GM19372 (cell line): ENCODE measurements around the gene OR10A6.

Experiments used
- ATAC-seq: cut with Tn5 transposase; IDR thresholded peaks from one replicate; pipeline ENCODE4 v1.9.1; 2021; ENCODE audit warnings: mild to moderate bottlenecking, low read depth, moderate library complexity; ENCODE audit not compliant: unreplicated experiment

OR10A6 gene, protein sequence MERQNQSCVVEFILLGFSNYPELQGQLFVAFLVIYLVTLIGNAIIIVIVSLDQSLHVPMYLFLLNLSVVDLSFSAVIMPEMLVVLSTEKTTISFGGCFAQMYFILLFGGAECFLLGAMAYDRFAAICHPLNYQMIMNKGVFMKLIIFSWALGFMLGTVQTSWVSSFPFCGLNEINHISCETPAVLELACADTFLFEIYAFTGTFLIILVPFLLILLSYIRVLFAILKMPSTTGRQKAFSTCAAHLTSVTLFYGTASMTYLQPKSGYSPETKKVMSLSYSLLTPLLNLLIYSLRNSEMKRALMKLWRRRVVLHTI

DNA sequence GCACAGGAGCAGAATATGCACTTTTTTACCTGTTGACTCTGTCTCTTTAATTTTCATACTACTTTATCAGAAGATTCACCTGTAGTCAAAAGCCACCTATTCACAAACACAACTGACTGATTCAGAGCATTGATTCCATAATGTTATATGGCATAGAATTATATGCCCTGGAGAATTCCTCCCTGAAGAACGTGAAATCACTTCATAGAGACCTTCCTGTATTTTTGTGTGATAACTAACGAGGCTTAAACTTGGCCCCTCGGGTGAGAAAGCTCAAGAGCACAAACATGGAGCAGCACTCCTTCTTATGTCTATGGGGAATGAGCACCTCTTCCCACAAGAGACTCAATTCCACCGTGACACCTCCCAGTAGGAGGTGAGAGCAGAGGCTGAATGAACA, at the start of gene OR10A6:
Gene OR10A6, minus strand, starts transcription at position 101 of the 400 bp plus-strand sequence. CDS start 2,606 bp downstream, outside the sequence.
- no peak for ATAC-seq

DNA sequence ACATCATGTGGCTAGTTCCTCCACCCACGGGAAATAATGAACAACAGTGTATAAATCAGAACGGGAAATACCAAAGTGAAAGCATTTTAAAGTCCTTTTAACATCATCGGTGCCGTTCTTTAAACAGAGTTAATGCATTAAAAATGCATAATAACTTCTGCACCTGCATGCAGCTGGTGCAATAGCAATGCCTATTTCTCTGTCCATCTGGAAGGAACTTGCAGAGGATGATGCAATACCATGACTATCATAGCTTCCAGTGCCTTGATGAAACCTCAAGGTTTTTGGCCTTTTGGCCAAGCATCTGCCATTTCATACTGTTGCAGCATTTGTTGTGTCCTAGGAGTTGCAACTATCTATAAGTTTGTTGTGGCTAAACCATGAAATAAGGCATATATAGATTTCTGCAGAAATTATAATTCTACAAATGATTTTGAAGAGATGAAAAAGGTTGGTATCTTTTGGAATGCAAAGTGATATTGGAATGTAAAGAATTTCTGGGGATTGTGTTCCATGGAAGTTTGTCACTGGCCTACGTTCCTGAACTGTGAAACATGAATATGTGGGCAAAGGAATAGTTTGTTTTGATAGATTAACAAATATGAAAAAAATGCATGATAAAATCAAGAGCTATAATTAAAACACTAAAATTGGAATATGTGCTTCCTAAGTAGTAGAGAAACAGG, 46.3 kb upstream of the OR10A6 start:
- ATAC-seq = no peak

DNA sequence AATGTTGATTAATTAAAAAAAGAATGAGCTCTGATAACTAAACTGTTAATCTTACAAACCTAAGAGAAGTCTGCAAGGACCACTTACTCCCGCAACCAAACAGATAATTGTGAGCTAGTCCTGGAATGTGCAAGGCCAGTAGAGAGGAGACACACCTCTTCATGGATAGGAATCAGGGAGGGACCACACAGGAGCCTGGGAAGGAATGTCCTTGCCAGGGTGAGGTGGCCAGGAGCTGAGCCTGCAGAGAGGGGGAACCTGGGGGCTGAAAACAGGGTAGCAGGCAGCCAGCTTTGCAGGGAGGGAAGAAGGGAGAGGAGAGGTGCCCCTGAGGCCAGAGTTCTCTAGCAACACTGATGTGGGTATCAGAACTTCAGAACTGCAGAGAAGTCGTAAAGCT, 43.6 kb upstream of the OR10A6 start:
- no peak for ATAC-seq

DNA sequence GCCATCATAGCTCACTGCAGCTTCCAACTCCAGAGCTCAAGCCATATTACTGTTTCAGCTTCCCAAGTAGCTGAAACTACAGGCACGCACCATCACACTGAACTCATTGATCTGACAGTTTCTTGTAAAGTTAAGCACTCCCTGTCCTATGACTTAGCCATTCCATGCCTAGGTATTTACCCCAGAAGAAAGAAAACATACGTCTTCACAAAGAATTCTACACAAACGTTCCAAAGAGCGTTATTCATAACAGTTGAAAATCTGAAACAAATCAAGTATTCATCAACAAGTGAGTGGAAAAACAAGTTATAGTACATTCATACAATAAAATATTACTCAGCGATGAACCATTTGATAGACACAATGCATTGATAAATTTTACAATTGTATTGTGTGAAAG, 41.9 kb upstream of the OR10A6 start:
- ATAC-seq = no peak

DNA sequence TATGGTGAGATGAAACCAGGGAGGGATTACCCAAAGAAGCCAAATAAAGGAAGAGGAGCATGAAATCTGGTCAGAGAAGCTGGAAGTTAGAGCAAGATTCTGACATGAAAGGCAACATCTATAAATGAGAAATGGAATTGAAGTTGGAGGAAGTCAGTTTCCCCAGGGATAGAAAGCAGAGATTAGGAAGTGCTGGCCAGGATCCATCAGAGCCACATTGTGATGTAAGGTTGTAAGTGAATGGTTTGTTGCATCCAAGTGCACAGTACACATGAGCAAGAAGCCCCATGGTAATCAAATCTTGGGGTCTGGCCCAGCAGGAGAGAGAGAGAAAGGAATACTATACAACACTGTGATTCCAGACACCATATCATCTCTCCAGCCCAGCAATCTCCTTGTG, 40.8 kb upstream of the OR10A6 start:
- ATAC-seq = no peak

DNA sequence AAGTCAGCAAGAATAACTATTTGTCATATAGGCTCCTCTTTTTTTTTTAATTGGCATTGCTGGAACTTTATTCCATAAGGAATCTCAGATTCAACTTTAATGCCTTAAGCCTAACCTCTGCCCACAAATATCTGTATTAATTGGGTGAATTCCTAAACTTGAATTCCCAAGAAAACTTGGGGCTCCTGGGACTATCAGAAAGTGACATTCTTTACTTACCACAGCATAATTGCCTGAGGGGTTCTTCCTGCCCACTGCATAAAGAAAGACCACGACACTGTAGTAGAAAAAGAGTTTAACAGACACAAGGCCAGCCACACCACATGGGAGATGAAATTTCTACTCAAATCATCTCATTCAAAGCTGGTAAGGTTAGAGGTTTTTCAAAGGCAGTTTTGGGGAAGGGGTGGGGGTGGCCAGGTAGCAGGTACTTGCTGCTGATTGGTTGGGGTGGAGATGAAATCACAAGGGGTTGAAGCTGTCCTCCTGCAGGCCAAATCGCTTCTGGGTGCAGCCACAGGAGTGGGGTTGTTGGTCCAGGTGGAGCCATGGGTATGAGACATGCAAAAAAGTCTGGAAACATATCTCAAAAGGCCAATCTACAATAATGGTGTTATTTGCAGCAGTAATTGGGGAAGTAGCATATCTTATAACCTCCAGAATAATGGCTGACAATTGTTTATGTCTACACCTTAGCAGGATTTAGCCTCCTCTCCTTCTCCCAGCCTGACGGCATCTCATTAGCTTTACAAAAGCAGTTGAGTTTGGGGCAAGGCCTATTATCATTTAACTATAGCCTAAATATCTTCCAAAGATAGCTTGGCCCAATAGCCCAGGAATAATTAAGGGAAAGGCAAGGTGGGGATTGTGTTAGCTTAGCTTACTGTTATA, 38.9 kb upstream of the OR10A6 start:
- ATAC-seq = no peak

DNA sequence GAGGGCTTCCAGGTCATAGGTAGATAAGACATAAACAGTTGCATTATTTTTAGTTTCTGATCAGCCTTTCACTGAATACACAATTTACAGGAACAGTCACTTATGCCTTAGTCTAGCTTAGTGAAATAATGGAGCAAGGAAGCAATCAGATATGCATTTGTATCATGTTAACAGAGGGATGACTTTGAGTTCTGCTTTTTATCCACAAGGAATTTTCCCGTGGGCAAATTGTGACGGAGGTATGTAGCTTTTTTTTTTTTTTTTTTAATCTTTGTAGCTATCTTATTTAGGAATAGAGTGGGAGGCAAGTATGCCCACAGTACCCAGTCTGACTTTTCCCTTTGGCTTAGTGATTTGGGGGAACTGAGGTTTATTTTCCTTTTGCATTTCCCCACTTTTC, 37.6 kb upstream of the OR10A6 start:
- no peak for ATAC-seq

DNA sequence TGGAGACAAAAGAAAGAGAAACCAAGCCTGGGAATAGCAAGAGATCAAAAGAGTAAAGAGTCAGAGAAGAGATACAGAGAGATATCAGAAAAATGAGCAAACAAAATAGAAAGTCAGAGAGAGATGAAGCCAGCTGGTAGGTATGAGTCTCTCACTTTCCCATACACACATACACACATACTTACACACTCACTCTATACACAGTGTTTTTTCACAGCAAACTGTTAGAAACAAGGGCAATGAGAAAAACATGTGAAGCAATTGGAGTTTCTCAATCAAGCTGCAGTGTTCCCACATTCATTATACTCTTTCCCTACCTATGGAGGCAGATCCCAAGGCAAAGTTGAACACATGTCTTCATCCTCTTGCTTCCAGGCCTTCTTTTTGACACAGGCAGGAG, 36.8 kb upstream of the OR10A6 start:
- no peak for ATAC-seq

DNA sequence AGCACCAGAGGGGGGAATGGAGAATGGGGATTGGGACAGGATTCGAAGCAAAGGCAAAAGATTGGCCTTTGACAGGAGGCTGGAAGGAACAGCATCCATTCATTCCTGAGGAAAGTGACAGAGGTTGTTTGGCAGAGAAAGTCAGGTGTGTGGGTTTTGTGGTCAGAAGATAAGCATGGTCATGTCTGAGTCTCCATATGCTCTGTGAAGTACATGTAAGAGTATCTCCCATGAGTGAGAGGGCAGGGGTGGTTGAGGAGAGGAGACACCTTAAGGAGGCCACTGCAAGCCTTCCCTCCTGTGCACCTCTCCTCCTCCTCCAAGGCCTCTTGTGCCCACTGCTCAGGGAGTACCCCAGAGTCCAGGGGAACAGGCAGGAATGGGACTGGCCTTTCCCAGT, 36.0 kb upstream of the OR10A6 start:
- ATAC-seq = no peak

DNA sequence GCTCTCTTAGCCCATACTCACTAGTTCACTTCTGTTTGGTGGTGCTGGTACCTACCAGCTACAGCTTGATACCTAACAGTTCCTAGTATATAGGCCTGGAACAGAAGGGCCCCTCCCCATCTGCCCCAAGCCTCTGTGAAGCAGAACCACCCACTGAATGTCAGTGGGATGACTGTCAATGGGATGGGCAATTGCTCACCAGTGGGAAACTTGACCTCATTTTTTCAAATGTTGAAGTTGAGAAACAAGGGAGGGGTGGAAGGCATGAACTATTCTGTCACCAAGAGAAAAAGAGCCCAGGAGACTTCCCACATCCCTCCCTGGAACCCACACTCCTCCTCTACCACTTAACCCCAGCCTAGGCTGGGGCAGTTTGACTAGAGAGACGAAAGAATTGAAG, 34.3 kb upstream of the OR10A6 start, which contains the start of gene NLRP10:
Gene NLRP10, minus strand, starts transcription at position 62 of the 400 bp plus-strand sequence. CDS start 1,952 bp downstream, outside the sequence.
- ATAC-seq = no peak

DNA sequence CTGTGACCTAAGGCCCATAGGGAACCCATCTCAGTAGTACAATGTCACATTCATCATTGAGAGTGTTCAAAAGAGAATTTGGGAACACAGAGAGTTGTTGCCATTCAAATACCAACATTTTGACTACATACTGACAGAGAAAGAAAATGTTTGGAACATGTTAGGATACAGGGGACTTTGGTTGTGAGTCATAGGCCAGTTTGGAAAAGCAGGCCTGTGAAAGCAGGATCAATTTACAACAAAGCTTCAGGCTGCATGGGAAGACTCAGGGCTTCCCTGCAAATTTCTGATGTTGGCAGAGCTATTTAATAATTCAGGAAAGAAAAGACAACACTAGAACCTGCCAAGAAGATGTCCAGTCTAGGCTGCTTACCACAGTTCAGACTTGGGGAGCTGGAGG, 33.8 kb upstream of the OR10A6 start:
- no peak for ATAC-seq

DNA sequence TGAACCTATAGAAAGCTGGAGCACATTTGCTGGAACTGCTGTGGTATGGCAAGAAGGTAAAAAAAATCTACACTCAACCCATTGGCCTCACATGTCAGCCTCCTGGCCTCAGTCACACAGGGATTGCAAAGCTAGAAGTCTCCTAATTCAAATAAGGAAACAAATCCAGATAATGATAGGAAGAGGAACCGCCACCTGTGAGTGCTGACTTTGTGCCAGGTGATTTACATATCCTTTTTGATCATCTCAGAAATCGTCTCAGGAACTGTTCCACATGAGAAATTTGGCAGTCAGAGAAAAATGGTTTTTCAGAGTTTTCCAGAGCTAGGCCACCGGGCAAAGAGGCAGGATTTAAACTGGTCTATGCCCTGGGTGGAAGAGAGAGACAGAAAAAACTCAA, 33.2 kb upstream of the OR10A6 start:
- ATAC-seq = no peak

DNA sequence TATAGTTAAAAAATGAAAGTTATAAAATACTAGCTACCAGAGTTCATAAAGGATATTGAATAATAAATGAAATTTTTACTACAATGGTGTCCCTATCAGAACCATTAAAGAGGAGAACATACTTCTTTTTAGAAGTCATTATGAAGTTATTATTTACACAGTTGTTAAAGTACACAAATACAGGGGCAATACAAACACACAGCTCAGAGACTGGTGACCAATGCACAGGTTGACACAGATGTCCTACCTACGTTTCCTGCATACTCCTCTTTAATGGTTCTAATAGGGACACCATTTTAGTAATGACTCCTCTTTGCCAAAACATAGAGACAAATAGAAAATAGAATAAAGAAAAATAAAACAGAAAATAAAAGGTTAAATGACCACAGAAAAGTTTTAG, 24.1 kb upstream of the OR10A6 start:
- ATAC-seq = no peak

DNA sequence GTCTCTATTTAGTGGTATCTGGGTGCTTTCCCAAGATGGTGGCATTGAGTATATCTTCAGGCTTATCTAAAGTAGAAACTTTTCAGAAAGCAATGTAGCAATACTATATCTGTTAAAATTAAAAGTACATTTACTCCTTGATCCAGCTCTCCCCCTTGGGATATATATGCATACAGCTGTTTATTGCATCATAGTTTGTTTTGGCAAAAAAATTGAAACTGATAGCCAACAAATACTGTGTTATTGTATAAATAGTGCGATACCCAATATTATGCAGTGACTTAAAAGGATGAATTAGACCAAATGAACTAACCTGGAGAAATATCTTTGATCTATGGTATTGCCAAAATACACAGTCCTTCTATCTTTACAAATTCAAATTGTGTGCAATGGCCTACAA, 18.9 kb upstream of the OR10A6 start:
- no peak for ATAC-seq

DNA sequence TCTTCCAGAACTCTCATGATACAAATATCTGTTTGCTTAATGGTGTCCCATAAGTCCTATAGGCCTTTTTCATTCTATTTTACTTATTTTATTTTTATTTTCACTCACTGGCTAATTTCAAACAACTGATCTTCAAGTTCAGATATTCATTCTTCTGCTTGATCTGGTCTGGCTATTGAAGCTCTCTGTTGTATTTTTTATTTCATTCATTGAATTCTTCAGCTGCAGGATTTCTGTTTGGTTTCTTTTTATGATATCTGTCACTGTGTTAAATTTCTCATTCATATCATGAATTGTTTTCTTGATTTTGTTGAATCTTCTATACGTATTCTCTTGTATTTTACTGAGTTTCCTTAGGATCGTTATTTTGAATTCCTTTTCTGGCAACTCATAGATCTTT, 13.1 kb upstream of the OR10A6 start:
- no peak for ATAC-seq

DNA sequence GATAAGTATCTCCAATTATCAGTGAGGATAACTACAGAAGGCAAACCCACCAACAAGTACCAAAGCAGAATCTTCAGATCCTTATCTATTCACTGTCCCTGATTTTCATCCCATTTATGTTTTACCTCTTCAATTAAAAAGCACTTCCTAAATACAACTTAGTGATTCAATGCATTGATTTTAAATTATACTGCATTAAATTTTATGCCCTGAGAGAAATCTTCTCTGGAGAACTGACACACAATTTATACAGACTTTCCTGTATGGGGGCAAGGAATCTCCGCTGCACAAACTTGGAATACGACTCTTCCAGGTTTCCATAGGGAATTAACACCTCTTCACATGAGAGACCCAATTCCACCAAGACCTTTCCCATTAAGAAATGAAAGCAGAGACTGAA, 10.5 kb upstream of the OR10A6 start, which contains the start of gene OR10A3:
Gene OR10A3, minus strand, starts transcription at position 101 of the 400 bp plus-strand sequence. CDS start 2,188 bp downstream, outside the sequence.
- no peak for ATAC-seq

DNA sequence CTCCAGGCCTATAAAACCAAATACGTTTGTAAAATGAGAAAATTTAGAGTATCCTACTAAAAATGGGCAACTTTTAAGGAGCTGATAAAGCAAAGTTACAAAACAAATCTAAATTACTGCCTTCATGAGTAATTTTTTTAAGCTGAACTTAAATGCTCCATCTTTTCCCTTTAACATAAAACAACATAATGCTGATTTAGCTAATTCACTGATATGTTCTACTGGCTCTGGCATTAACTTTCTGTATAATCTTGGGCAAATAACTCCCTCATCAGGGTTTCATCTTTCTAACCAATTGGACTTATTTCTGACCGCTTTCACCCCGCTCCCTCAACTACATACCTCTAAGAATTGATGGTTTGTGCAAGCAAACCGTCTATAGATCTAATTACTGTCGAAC, 10.1 kb upstream of the OR10A6 start:
- no peak for ATAC-seq

DNA sequence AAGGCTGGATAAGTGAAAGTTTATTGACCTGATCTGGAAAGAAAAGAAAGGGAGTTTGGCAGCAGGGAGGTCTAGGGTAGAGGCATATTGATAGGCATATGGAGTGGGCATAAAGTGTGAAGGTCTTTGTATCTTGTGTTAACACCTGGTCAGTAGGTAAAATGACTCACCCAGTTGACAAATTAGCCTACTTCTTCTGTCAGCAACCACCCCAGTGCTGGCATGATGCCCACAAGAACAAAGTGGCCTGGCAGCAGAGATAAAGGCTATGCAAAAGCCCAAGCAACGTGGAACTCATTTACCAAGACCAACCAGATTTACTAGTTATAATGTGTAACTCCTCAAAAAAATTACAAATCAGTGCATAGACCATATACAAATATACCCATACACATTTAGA, 5.5 kb upstream of the OR10A6 start:
- no peak for ATAC-seq

DNA sequence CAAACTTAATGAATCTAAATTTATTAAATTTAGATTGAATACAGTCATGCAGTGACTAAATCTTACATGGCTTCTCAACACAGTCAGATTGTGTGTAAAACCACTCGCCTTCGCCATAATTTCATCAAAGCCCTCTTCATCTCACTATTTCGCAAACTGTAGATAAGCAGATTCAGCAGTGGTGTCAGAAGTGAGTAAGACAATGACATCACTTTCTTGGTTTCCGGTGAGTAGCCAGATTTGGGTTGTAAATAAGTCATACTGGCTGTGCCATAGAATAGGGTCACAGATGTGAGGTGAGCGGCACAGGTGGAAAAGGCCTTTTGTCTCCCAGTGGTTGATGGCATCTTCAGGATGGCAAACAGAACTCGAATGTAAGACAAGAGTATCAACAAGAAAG, 3.4 kb downstream of the OR10A6 start:
- ATAC-seq = no peak

DNA sequence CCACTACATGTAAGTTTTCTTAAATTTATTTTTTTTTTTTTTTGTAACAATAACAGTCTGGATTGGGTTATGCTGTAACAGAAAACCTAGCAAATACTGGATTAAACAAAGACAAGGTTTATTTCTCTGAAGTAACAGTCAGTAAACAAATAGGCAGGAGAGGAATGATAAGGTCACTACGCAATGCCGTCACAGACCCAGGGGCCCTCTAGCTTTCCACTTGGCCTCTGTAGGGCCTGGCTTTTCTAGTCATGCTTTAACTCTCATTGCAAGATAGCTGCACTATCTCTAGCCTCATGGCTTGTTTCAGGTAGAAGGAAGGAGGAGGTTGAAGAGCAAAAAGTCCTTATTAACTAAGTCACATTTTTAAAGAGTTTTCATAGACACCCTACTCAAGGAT, 6.5 kb downstream of the OR10A6 start:
- no peak for ATAC-seq

DNA sequence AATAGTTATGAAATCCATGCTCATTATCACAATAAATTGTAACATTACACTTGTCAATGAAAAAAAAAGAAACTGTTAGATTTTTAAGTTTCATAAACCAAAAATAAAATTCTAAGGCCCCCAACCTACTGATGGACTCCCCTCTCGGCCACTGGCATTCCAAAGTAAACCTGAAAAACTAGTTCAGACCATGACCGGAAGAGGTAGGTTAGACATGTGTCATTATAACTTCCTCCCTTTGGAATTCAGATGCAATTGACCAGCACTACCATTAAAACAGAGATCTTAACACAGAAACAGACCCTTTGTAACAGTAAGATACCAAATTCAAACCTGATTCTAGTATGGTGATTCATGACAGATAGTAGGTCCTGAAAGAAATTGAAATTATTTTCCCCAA, 12.9 kb downstream of the OR10A6 start:
- ATAC-seq = no peak
